Upper lobe of left lung (tissue), 4 donors: ENCODE measurements around the gene NAB1.

Source experiments
- CTCF ChIP-seq, 6 experiments: fragments of 450-650 bp in 4 of 6; fragments of 200-600 bp in 2 of 6; sonication (generic) in 2 of 6; IDR thresholded peaks; one replicate each; pipeline ENCODE4 v1.5.1; 2016 to 2019; ENCODE audit warnings: antibody characterized with exemption in 6 of 6
- POLR2AphosphoS5 ChIP-seq, 2 donors: sonication (generic); formaldehyde crosslinking; IDR thresholded peaks; one replicate each; pipeline ENCODE4 v1.5.1; 2017; ENCODE audit warnings: antibody characterized with exemption in 2 of 2

- TF ChIP-seq CTCF (IDR thresholded peaks at IDR 0.05): no peak
- TF ChIP-seq POLR2AphosphoS5 (IDR thresholded peaks at IDR 0.05): no peak
Observed at GRCh38 chr2:190698895-190699294, 50.0 kb downstream of the NAB1 start.
